K562 (cell line): Measurements from ENCODE around the gene JUND. TPM values are rescaled to one million over a fixed set of nuclear protein-coding genes. Genes with fewer than 3 reads are reported as not detected.

Experiments used
- AFF1 ChIP-seq, 2 experiments: fragments of 450-650 bp; IDR thresholded peaks; 2 replicates each; pipeline ENCODE4 v1.6.1; 2018; ENCODE audit warnings: mild to moderate bottlenecking in 2 of 2, low read depth in 1 of 2; ENCODE audit not compliant: partially characterized antibody in 2 of 2
- ATF4 ChIP-seq: fragments of 450-650 bp; formaldehyde crosslinking; IDR thresholded peaks from 2 replicates; pipeline ENCODE4 v1.4.0; 2022; ENCODE audit warnings: mild to moderate bottlenecking, moderate library complexity
- COPS2 ChIP-seq: fragments of 450-650 bp; conservative IDR thresholded peaks from 2 replicates; pipeline ENCODE4 v1.6.1; 2016; ENCODE audit warnings: mild to moderate bottlenecking, moderate library complexity
- EZH2 ChIP-seq: IDR thresholded peaks from 2 replicates; pipeline ENCODE4 v1.6.1; 2012; ENCODE audit warnings: low read depth, mild to moderate bottlenecking, inconsistent platforms, low read length, borderline replicate concordance
- KLF6 ChIP-seq: fragments of 250-450 bp; sonication (Bioruptor Pico); IDR thresholded peaks from 2 replicates; pipeline ENCODE4 v1.4.0; 2020; ENCODE audit warnings: mild to moderate bottlenecking, moderate library complexity, borderline replicate concordance
- SUPT5H ChIP-seq: fragments of 450-650 bp; IDR thresholded peaks from 2 replicates; pipeline ENCODE4 v1.6.1; 2016
- TCF3 ChIP-seq: sonication (generic); formaldehyde crosslinking; IDR thresholded peaks from 2 replicates; pipeline ENCODE4 v1.4.0; 2020; ENCODE audit warnings: mild to moderate bottlenecking, missing genetic modification reagents
- U2AF1 ChIP-seq: fragments of 200-400 bp; formaldehyde crosslinking; optimal IDR thresholded peaks from 2 replicates; pipeline ENCODE3; 2017; ENCODE audit warnings: mild to moderate bottlenecking, low read depth, low read length, moderate library complexity
- ZNF407 ChIP-seq: fragments of 450-650 bp; IDR thresholded peaks from 2 replicates; pipeline ENCODE4 v1.6.1; 2016; ENCODE audit warnings: low read depth
- polyA plus RNA-seq, 8 experiments: library from polyadenylated mRNA; depleted of rRNA in 4 of 8; stranded (reverse) in 5 of 8; unstranded in 3 of 8; fragments of >200 nt; fragmentation: Nextera tagmentation in 2 of 8; fragmentation: Illumina TruSeq in 1 of 8; extraction: Ambion mirVana in 2 of 8; extraction: Trizol in 1 of 8; gene quantifications; 2 replicates each; pipeline versions ENCODE4 v1.2.1 to v1.2.3, GENCODE V29; 2011 to 2014; ENCODE audit warnings: inconsistent platforms in 1 of 8, missing spikeins in 1 of 8
- total RNA-seq, 7 experiments: library from RNA; depleted of rRNA in 6 of 7; stranded (reverse); fragments of >200 nt in 6 of 7; fragmentation: Illumina TruSeq in 2 of 7; extraction: Trizol in 2 of 7; gene quantifications; 2 replicates each; pipeline versions ENCODE4 v1.2.1 to v1.2.3, GENCODE V29; 2011 to 2021; ENCODE audit warnings: low replicate concordance in 1 of 7

JUND gene
- total and polyA plus RNA-seq, 9 of the 15 experiments (the other 6 are each of a cell fraction or from before 2014, with no cell fraction given): 6.4 to 286 (median 42.3) TPM

GRCh38 chr19:18232540-18233223 lies 48.7 kb downstream of the JUND start (continued):
- TF ChIP-seq ZNF407 (no peak), AFF1 (IDR thresholded peaks at IDR 0.05; ENCODE audit: low read depth in 1 of 2, partially characterized antibody in 2 of 2) (no peak), SUPT5H (no peak), U2AF1 (peak; percentile 26), COPS2 (no peak), EZH2 (no peak), ATF4 (CRISPR knock-in tag) (no peak), TCF3 (CRISPR knock-in tag) (no peak), KLF6 (CRISPR knock-in tag) (no peak)
- TF ChIP-seq, all 486 proteins: peak for 14
